HG02623 (cell line): ENCODE measurements around the gene FOSL1.
A peak's percentile ranks its signal among the peaks of the same experiment; 100 is the strongest.
"Not testable (repeated sequence)": the region's sequence is repeated elsewhere in the genome, so short reads cannot be mapped to it uniquely, and the experiment has no call there.

Source experiments
- ATAC-seq: cut with Tn5 transposase; IDR thresholded peaks from one replicate; pipeline ENCODE4 v1.9.1; 2021; ENCODE audit warnings: moderate library complexity; ENCODE audit not compliant: unreplicated experiment

Gene FOSL1

DNA sequence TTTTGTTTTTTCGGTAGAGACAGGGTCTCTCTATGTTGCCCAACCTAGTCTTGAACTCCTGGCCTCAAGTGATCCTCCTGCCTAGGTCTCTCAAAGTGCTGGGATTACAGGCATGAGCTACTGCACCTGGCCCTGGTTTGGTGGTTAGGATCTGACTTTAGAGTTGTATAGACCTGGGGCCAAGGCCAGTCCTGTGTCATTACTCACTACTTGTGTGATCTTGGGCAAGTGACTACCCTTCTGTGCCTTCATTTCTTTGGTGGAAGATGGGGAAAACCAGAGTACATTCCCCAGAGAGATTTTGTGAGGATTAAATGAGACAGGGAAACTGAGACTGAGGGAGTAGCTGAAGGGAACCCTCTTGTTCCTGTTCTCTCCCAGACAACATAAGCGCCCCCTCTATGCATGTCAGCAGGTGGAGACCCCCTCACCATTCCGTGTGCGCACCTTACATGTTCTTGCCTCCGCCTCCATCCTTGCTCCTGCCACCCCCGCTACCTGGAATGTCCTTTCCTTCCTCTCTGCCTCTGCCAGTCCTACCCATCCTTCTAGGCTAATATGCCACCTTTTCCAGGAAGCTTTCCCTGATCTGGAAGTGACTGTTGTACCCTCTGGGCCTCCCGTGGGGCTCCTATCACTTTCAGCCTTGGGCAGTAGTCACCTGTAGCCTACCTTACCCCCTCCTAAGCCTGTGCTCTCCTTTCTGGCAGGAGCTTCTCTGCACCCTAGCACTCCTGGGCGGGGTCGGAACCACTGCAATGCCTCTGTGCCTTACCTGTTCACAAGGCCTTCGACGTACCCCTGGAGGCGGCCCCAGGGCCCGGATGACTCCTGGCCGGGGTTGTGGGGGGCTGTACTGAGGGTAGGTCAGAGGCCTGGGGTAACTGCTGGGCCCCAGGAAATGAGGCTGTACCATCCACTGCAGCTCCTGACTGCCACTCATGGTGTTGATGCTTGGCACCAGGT is 3.9 kb downstream of the FOSL1 start:
- ATAC-seq = no peak

GRCh38 chr11:65895482-65895981 is 4.7 kb downstream of the FOSL1 start:
- no peak for ATAC-seq

DNA sequence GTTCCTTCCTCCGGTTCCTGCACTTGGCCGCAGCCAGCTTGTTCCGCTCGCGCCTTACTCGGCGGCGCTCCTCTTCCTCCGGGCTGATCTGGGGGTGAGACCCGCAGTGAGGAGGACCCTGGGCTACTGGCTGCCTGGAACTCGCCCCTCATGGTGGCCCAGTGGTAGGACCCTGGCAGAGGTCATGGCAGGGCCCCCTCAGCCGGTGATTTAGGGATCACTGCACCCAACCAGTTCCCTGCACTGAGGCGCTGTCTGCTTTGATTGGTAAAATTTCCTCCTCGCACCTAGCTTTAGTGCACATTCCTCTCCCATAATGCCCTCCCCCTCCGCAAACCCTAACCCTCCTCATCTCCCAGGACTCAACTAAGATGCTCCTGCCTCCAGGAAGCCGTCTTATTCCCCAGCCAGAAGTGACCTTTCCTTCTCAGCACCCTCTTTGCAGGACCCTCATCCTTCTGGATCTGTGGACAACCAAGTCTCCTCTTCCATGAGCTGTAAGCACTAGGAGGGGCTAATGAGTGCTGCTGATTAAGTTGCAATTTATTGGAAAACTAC is 6.1 kb downstream of the FOSL1 start:
- ATAC-seq = no peak

DNA sequence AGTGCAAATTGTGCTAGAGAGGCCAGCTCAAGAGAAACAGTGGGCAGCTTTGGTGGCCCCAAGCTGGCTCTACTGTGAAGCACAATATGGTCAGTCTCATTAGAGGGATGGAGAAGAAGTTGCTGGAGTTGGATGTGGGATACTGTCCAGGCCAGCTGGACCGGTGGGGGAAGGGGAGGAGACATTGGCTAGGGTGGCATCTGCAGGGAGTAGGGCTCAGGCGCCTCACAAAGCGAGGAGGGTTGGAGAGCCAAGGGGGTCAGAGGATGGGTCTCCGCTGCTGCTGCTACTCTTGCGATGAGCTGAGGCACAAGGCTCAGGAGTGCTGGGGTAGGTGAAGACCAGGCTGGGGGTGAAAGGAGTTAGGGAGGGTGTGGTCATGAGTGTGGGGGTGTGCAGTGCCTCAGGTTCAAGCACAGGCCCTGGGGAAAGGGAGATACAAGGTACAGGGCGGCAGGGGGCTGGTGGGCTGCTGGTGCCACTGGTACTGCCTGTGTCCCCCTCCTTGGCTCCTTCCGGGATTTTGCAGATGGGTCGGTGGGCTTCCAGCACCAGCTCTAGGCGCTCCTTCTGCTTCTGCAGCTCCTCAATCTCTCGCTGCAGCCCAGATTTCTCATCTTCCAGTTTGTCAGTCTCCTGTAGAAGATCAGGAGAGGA is 7.4 kb downstream of the FOSL1 start:
- no peak for ATAC-seq

GRCh38 chr11:65892137-65892540 is 8.0 kb downstream of the FOSL1 start:
- ATAC-seq = not testable (repeated sequence)

GRCh38 chr11:65891219-65892136 is 8.7 kb downstream of the FOSL1 start:
- no peak for ATAC-seq

GRCh38 chr11:65890324-65891218 is 9.6 kb downstream of the FOSL1 start, which contains the start of gene CCDC85B:
CCDC85B (plus strand) TSS chr11:65890673; CDS start chr11:65890784, 111 bp downstream.
- peak; percentile 57 for ATAC-seq

GRCh38 chr11:65888163-65888814 is 11.9 kb downstream of the FOSL1 start, which contains the start of gene FIBP:
FIBP (minus strand) TSS chr11:65888471; CDS start chr11:65888418, 53 bp downstream.
- peak; percentile 41 for ATAC-seq

DNA sequence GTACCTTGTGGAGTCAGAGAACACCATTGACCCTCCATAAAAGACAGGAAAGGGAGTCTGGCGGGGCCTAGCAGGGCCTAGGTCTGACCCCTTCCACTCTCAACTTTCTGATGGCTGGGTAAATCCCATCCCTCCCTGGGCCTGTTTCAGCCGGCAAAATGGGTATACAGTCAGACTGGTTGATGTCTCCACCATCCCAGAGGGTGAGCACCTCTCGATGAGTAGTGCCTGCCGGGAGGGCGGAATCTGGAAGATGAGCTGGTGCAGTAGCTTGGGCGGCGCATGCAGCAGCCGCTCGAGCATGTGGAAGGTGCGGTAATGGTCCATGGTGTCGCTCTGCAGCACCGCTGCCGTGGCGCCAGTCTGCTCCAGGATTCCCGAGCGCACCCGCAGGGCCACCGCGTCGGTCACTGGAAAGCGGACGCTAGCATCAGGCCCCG is 12.4 kb downstream of the FOSL1 start:
- no peak for ATAC-seq

DNA sequence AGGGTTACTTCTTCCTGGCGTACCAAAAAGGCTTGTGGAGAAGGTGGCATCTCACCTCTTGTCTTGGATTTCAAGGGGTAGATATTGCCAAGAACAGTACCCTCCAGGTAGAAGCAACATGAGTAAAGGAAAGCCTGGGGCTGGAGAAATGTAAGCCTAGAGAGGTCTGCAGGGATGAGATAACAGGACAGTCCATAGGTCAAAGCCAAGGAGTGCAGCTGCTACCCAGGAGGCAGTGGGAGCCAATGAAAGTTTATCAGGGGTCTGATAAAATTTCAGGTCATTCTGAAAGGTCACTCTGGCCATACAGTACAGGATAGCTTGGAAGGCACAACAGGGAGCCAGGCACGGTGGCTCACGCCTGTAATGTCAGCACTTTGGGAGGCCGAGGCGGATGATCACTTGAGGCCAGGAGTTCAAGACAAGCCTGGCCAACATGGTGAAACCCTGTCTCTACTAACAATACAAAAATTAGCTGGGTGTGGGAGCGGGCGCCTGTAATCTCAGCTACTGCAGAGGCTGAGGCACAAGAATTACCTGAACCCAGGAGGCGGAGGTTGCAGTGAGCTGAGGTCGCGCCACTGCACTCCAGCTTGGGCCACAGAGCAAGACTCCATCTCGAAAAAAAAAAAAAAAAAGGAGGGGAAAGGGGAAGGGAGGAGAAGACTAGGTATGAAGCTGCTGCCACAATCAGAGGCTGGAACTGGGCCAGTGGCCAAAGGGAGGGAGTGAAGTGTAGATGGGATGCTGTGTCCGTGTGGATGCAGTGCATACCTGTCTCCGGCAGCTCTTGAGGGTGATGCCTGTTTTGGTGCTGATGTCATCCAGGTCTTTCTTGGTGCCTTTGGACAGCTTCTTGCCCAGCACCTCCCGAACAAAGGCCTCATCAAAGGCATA is 13.1 kb downstream of the FOSL1 start:
- no peak for ATAC-seq

DNA sequence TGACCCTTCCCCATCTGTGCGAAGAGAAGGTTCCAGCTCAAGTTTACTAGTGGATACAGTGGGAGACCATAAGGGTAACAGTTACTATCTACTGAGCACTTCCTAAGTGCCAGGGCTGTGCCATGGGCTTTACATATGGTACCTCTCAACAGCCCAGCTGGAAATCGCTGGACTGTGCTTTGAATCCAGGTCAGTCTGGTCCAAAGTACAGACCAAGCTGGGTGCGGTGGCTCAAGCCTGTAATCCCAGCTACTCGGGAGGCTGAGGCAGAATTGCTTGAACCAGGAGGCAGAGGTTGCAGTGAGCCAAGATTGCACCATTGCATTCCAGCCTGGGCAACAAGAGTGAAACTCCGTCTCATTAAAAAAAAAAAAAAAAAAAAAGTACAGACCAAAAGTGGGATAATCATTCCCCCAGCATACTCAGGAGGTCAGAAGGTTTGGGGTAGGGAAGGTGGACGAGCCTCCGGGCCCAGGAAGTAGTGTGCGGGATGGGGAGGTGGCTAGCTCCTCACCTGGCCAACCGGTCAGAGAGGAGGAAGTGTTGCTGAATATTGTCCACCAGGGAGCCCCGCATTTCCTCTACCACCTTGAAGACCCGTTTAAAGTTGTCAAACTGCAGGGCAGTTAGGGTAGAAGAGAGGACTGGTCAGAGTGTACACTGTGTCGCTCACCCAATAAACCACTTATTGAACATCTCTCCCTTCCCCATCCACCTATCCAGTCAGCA is 14.2 kb downstream of the FOSL1 start:
- ATAC-seq = no peak

- no peak for ATAC-seq
These were observed 15.0 kb downstream of the FOSL1 start for GRCh38 chr11:65885231-65885630.

- ATAC-seq = no peak
These were observed 15.5 kb downstream of the FOSL1 start for GRCh38 chr11:65884716-65885092.

DNA sequence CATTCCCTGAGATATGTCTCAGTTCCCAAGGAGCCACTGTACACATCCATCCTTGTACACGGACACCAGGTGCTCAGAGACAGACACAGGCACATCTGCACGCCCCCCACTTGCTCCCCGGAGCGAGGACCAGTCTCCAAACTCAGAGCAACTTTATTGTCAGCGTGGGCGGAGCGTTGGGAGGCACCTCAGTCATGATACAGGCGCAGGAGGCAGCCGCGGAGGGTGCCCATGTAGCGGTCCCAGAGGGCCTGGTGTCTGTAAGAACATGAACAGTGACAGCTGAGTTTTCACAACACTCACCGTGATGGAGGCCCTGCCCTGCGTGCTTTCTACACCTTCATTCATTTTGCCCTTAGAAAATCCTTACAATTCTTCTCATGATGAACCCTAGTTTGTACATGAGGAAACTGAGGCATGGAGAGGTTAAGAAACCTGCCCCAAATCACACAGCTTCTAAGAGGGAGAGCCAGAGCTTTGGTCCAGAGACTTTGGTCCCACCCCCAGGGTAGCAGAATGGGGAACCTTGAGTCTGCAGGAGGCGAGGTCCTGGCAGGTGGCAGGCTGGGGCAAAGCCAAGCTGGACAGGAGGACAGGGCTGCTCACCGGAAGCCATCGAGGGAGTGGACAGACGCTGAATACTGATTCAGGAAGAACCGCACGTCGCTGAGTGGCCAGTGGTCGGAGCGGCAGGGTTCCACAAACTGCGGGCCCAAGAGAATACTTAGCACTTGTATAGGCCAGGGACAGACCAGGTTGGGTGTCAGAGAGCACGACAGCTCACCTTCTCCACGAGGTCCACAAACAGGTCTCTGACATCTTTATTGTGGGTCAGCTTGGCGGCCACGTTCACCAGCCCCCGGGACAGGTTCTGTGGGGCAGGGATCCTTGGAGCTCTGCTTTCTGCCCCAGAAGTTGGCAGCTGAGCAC is 16.1 kb downstream of the FOSL1 start:
- no peak for ATAC-seq

GRCh38 chr11:65883058-65883761 is 17.0 kb downstream of the FOSL1 start:
- no peak for ATAC-seq
